Activated CD4-positive, CD25-positive, alpha-beta regulatory T cell treated with anti-CD3 and anti-CD28 coated beads, Interleukin-2, amount 50 U/mL, for 24 hours (primary cell): ENCODE measurements around the gene KSR1.
A peak's percentile ranks its signal among the peaks of the same experiment; 100 is the strongest.

Experiments
- ATAC-seq, 2 donors: fragments of 150-1000 bp; cut with Tn5 transposase; one replicate each; pipeline ENCODE4 v1.10.0; 2021; ENCODE audit warnings: mild to moderate bottlenecking in 1 of 2, moderate library complexity in 1 of 2

The KSR1 gene

GRCh38 chr17:27575096-27575911 lies 119.1 kb downstream of the KSR1 start:
- ATAC-seq: no peak

- ATAC-seq: no peak
Measured at GRCh38 chr17:27575912-27576252, 119.6 kb downstream of the KSR1 start.

GRCh38 chr17:27576477-27577083 lies 120.3 kb downstream of the KSR1 start:
- no peak for ATAC-seq

GRCh38 chr17:27577121-27577761 lies 121.0 kb downstream of the KSR1 start:
- no peak for ATAC-seq

- no peak for ATAC-seq
Measured at GRCh38 chr17:27577884-27578717, 121.9 kb downstream of the KSR1 start.

GRCh38 chr17:27578718-27579085 lies 122.5 kb downstream of the KSR1 start:
- ATAC-seq: peak; percentile 87 to 88

- ATAC-seq: peak in 1 of 2 donors; percentile 18
Measured at GRCh38 chr17:27579304-27579703, 123.1 kb downstream of the KSR1 start.

- no peak for ATAC-seq
Measured at GRCh38 chr17:27579897-27580321, 123.7 kb downstream of the KSR1 start.

GRCh38 chr17:27581016-27581415 lies 124.8 kb downstream of the KSR1 start:
- no peak for ATAC-seq

- no peak for ATAC-seq
Measured at GRCh38 chr17:27582696-27583095, 126.4 kb downstream of the KSR1 start.

GRCh38 chr17:27585153-27585681 lies 129.0 kb downstream of the KSR1 start:
- no peak for ATAC-seq

- no peak for ATAC-seq
Measured at GRCh38 chr17:27585792-27586191, 129.5 kb downstream of the KSR1 start.

- ATAC-seq: no peak
Measured at GRCh38 chr17:27586203-27586721, 130.0 kb downstream of the KSR1 start.

GRCh38 chr17:27588354-27588753 lies 132.1 kb downstream of the KSR1 start:
- no peak for ATAC-seq

- ATAC-seq: no peak
Measured at GRCh38 chr17:27590864-27591263, 134.6 kb downstream of the KSR1 start.

- no peak for ATAC-seq
Measured at GRCh38 chr17:27591986-27592385, 135.7 kb downstream of the KSR1 start.

GRCh38 chr17:27593232-27593856 lies 137.1 kb downstream of the KSR1 start:
- ATAC-seq: no peak

GRCh38 chr17:27593857-27594255 lies 137.6 kb downstream of the KSR1 start:
- ATAC-seq: no peak

- ATAC-seq: peak; percentile 41 to 42
Measured at GRCh38 chr17:27595208-27595607, 139.0 kb downstream of the KSR1 start.

GRCh38 chr17:27596096-27596495 lies 139.8 kb downstream of the KSR1 start:
- no peak for ATAC-seq

GRCh38 chr17:27596566-27597187 lies 140.4 kb downstream of the KSR1 start:
- ATAC-seq: no peak

- no peak for ATAC-seq
Measured at GRCh38 chr17:27597188-27597580, 140.9 kb downstream of the KSR1 start.
